GM19324 (cell line): ENCODE results near the gene PIP5K1C.
"Not testable (repeated sequence)": the region's sequence is repeated elsewhere in the genome, so short reads cannot be mapped to it uniquely, and the experiment has no call there.

Experiments used
- ATAC-seq: cut with Tn5 transposase; IDR thresholded peaks from one replicate; pipeline ENCODE4 v1.9.1; 2021; ENCODE audit warnings: mild to moderate bottlenecking, moderate library complexity; ENCODE audit not compliant: unreplicated experiment, low FRiP score

The PIP5K1C gene

GRCh38 chr19:3631053-3631861, 69.0 kb downstream of the PIP5K1C start:
- no peak for ATAC-seq

GRCh38 chr19:3628766-3629165, 71.5 kb downstream of the PIP5K1C start:
- not testable (repeated sequence) for ATAC-seq

- ATAC-seq: no peak
Observed at GRCh38 chr19:3627351-3627723, 72.9 kb downstream of the PIP5K1C start.

- peak; percentile 82 for ATAC-seq
Observed at GRCh38 chr19:3626473-3627350, 73.6 kb downstream of the PIP5K1C start, which contains the start of gene CACTIN. Gene CACTIN, minus strand, starts transcription at chr19:3626790. Its CDS starts 28 bp downstream, at chr19:3626762.

GRCh38 chr19:3625996-3626472, 74.2 kb downstream of the PIP5K1C start:
- no peak for ATAC-seq

GRCh38 chr19:3623716-3624115, 76.6 kb downstream of the PIP5K1C start:
- ATAC-seq: no peak

GRCh38 chr19:3622224-3622623, 78.0 kb downstream of the PIP5K1C start:
- ATAC-seq: no peak

- ATAC-seq: no peak
Observed at GRCh38 chr19:3621689-3622088, 78.6 kb downstream of the PIP5K1C start.

- ATAC-seq: no peak
Observed at GRCh38 chr19:3620817-3621547, 79.3 kb downstream of the PIP5K1C start.

- ATAC-seq: no peak
Observed at GRCh38 chr19:3620145-3620816, 80.0 kb downstream of the PIP5K1C start.

GRCh38 chr19:3619631-3620012, 80.6 kb downstream of the PIP5K1C start:
- ATAC-seq: no peak

- no peak for ATAC-seq
Observed at GRCh38 chr19:3618811-3619630, 81.2 kb downstream of the PIP5K1C start.

GRCh38 chr19:3618144-3618810, 82.0 kb downstream of the PIP5K1C start:
- no peak for ATAC-seq

- no peak for ATAC-seq
Observed at GRCh38 chr19:3617463-3617862, 82.8 kb downstream of the PIP5K1C start.

- no peak for ATAC-seq
Observed at GRCh38 chr19:3615524-3616135, 84.6 kb downstream of the PIP5K1C start.

- no peak for ATAC-seq
Observed at GRCh38 chr19:3614858-3615505, 85.3 kb downstream of the PIP5K1C start.

- no peak for ATAC-seq
Observed at GRCh38 chr19:3613818-3614661, 86.2 kb downstream of the PIP5K1C start.
